GM18526 (cell line): ENCODE results near the gene NXPE4.

Experiments
- POLR2A ChIP-seq: IDR thresholded peaks from 3 replicates; pipeline ENCODE4 v1.6.1; 2011; ENCODE audit not compliant: insufficient read length; ENCODE audit errors: extremely low read depth

Gene NXPE4

DNA sequence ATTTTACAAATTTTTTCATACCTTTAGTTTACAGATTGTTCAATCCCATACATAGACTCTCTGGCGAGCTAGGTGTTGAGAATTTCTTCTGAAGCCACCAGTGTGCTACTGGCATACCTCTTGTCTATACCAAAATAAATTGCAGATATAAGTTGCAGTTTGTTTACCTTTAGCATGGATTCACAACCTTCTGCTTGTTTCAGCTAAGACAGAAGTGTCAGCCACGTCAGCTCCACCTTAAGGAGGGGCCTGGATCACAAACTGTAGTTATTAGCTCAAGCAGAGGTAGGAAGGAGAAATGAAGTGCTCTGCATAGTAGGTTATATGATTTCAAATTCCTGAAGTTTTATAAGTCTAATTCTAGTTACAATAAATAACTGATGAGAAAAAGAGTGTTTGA lies at the start of gene NXPE4:
Gene NXPE4, minus strand, starts transcription at position 216 of the 400 bp plus-strand sequence. CDS start 1,027 bp downstream, outside the sequence.
- TF ChIP-seq POLR2A: no peak

DNA sequence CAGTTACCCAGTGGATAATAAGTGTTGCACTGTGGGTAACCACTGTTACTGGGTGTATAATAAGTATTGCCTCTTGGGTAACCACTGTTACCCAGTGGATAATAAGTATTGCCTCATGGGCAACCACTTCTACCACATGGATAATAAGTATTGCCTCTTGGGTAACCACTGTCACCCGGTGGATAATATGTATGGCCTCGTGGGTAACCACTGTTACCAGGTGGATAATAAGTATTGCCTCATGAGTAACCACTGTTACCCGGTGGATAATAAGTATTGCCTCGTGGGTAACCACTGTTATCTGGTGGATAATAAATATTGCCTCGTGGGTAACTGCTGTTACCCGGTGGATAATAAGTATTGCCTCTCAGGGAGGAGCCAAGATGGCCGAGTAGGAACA lies 29.7 kb upstream of the NXPE4 start:
- no peak for TF ChIP-seq POLR2A

DNA sequence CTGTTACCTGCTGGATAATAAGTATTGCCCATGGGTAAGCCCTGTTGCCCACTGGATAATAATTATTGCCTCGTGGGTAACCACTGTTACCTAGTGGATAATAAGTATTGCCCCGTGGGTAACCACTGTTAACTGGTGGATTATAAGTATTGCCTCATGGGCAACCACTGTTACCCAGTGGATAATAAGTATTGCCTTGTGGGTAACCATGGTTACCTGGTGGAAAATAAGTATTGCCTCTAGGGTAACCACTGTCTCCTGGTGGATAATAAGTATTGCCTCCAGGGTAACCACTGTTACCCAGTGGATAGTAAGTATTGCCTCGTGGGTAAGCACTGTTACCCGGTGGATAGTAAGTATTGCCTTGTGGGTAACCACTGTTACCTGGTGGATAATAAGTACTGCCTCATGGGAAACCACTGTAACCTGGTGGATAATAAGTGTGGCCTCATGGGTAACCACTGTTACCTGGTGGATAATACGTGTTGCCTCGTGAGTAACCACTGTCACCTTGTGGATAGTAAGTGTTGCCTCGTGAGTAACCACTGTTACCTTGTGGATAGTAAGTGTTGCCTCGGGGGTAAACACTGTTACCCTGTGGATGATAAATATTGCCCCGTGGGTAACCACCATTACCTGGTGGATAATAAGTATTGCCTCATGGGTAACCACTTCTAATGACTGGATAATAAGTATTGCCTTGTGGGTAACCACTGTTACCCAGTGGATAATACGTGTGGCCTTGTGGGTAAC lies 29.0 kb upstream of the NXPE4 start:
- TF ChIP-seq POLR2A: no peak

DNA sequence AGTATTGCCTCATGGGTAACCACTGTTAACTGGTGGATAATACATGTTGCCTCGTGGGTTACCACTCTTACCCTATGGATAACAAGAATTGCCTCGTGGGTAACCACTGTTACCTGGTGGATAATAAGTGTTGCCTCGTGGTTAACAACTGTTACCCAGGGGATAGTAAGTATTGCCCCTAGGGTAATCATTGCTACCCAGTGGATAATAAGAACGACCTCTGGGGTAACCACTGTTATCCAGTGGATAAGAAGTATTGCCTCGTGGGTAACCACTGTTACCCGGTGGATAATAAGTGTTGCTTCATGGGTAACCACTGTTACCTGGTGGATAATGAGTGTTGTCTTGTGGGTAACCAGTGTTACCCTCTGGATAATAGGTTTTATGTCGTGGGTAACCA lies 28.1 kb upstream of the NXPE4 start:
- no peak for TF ChIP-seq POLR2A

DNA sequence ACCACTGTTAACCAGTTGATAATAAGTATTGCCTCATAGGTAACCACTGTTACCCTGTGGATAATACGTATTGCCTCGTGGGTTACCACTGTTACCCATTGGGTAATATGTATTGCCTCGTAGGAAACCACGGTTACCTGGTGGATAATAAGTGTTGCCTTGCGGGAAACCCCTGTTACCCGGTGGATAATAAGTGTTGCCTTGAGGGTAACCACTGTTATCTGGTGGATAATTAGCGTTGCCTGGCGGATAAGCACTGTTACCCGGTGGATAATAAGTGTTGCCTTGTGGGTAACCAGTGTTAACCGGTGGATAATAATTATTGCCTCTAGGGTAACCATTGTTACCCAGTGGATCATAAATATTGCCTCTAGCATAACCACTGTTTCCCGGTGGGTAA lies 27.3 kb upstream of the NXPE4 start:
- no peak for TF ChIP-seq POLR2A

DNA sequence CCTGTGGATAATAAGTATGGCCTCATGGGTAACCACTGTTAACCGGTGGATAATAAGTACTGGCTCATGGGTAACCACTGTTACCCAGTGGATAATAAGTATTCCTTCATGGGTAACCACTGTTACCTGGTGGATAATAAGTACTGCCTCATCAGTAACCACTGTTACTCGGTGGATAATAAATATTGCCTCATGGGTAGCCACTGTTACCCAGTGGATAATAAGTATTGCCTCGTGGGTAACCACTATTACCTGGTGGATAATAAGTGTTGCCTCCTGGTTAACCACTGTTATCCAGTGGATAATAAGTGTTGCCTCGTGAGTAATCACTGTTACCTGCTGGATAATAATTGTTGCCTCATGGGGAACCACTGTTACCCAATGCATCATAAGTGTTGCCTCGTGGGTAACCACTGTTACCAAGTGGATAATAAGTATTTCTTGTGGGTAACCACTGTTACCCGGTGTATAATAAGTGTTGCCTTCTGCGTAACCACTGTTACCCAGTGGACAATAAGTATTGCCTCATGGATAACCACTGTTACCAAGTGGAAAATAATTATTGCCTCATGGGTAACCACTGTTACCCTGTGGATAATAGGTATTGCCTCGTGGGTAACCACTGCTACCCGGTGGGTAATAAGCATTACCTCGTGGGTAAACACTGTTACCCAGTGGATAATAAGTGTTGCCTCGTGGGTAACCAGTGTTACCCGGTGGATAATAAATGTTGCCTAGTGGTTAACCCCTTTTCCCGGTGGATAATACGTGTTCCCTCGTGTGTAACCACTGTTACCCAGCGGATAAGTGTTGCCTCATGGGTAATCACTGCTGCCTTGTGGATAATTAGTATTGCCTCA lies 26.6 kb upstream of the NXPE4 start:
- no peak for TF ChIP-seq POLR2A

DNA sequence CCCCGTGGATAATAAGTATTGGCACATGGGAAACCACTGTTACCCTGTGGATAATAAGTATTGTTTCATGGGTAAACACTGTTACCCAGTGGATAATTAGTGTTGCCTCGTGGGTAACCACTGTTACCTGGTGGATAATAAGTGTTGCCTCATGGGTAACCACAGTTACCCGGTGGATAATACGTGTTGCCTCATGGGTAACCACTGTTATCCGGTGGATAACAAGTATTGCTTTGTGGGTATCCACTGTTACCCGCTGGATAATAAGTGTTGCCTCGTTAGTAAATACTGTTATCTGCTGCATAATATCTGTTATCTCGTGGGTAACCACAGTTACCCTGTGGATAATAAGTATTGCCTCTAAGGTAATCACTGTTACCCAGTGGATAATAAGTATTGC lies 25.5 kb upstream of the NXPE4 start:
- no peak for TF ChIP-seq POLR2A

DNA sequence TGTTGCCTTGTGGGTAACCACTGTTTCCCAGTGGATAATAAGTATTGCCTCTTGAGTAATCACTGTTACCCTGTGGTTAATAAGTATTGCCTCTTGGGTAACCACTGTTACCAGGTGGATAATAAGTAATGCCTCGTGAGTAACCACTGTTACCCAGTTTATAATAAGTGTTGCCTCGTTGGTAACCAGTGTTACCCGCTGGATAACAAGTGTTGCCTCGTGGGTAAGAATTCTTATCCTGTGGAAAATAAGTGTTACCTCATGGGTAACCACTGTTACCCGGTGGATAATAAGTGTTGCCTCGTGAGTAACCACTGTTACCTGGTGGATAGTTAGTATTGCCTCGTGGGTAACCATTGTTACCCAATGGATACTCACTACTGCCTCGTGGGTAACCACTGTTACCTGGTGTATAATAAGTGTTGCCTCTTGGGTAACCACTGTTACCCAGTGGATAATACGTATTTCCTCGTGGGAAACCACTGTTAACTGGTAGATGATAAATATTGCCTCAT lies 24.1 kb upstream of the NXPE4 start:
- TF ChIP-seq POLR2A: no peak

DNA sequence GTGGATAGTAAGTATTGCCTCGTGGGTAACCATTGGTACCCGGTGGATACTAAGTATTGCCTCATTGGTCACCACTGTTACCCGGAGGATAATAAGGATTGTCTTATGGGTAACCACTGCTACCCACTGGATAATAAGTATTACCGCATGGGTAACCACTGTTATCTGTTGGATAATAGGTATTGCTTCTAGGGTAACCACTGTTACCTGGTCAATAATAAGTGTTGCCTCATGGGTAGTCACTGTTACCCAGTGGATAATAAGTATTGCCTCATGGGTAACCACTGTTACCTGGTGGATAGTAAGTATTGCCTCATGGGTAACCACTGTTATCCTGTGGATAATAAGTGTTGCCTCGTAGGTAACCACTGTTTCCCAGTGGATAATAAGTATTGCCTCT lies 22.6 kb upstream of the NXPE4 start:
- TF ChIP-seq POLR2A: no peak

DNA sequence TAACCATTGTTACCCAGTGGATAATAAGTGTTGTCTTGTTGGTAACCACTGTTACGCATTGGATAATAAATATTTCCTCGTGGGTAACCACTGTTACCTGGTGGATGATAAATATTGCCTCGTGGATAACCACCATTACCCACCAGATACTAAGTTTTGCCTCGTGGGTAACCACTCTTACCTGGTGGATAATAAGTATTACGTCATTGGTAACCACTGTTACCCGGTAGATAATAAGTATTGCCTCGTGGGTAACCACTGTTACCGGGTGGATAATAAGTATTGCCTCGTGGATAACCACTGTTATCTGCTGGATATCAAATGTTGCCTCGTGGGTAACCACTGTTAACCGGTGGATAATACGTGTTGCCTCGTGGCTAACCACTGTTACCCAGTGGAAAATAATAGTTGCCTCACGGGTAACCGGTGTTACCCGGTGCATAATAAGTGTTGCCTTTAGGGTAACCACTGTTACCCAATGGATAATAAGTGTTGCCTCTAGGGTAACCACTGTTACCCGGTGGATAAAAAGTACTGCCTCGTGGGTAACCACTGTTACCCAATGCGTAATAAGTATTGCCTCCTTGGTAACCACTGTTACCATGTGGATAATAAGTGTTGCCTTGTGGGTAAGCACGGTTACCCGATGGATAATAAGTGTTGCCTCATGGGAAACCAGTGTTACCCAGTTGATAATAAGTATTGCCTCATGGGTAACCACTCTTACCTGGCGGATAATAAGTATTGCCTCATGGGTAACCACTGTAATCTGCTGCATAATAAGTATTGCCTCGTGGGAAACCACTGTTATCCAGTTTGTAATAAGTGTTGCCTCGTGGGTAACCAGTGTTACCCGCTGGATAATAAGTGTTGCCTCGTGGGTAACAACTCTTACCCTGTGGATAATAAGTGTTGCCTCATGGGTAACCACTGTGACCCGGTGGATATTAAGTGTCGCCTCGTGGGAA lies 21.9 kb upstream of the NXPE4 start:
- TF ChIP-seq POLR2A: no peak

DNA sequence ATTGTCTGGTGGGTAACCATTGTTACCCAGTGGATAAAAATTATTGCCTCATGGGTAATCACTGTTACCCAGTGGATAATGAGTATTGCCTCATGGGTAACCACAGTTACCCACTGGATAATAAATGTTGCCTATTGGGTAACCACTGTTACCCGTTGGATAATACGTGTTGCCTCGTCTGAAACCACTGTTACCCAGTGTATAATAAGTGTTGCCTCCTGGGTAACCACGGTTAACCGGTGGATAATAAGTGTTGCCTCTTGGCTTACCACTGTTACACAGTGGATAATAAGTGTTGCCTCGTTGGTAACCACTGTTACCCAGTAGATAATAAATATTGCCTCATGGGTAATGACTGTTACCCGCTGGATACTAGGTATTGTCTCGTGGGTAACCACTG lies 20.9 kb upstream of the NXPE4 start:
- TF ChIP-seq POLR2A: no peak

DNA sequence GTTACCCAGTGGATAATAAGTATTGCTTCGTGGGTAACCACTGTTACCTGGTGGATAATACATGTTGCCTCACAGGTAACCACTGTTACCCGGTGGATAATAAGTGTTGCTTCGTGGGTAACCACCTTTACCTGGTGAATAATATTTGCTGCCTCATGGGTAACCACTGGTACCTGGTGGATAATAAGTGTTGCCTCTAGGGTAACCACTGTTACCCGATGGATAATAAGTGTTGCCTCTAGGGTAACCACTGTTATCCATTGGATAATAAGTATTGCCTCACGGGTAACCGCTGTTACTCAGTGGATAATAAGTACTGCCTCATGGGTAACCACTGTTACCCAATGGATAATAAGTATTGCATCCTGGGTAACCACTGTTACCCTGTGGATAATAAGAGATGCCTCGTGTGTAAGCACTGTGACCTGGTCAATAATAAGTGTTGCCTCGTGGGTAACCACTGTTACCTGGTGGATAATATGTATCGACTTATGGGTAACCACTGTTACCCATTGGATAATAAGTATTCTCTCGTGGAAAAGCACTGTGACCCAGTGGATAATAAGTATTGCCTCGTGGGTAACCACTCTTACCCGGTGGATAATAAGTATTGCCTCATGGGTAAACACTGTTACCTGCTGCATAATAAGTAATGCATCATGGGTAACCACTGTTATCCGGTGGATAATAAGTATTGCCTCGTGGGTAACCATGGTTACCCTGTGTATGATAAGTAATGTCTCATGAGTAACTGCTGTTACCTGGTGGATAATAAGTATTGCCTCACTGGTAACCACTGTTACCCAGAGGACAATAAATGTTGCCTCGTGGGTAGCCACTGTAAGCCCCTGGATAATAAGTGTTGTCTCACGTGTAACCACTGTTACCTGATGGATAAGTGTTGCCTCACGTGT lies 20.1 kb upstream of the NXPE4 start:
- no peak for TF ChIP-seq POLR2A

DNA sequence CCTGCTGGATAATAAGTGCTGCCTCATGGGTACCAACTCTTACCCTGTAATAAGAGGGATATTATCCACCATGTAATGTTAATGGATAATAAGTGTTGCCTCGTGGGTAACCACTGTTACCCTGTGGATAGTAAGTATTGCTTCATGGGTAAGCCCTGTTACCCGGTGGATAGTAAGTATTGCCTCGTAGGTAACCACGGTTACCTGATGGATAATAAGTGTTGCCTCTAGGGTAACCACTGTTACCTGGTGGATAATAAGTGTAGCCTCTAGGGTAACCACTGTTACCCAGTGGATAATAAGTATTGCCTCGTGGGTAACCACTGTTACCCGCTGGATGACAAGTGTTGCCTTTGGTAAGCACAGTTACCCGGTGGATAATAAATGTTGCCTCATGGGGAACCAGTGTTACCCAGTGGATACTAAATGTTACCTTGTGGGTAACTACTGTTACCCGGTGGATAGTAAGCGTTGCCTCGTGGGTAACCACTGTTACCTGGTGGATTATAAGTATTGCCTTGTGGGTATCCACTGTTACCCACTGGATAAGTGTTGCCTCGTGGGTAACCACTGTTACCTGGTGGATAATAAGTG lies 18.6 kb upstream of the NXPE4 start:
- TF ChIP-seq POLR2A: no peak

DNA sequence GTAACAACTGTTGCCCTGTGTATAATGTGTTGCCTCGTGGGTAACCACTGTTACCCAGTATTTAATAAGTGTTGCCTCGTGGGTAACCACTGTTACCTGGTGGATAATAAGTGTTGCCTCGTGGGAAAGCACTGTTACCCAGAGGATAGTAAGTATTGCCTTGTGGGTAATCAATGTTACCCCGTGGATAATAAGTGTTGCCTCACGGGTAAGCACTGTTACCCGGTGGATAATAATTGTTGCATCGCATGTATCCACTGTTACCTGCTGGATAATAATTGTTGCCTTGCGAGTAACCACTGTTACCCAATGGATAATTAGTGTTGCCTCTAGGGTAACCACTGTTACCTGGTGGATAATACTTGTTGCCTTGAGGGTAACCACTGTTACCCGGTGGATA lies 17.1 kb upstream of the NXPE4 start:
- no peak for TF ChIP-seq POLR2A
